Stimulated activated CD8-positive, alpha-beta memory T cell treated with anti-CD3 and anti-CD28 coated beads, Interleukin-15, amount 100 ng/mL, for 4 hours (primary cell): Measurements from ENCODE around the gene PPM1H.

ENCODE experiments used
- DNase-seq, 2 donors: peaks; one replicate each; pipeline ENCODE4 v3.0.0-alpha.2; 2020; ENCODE audit warnings: low read depth in 2 of 2

PPM1H gene

DNA sequence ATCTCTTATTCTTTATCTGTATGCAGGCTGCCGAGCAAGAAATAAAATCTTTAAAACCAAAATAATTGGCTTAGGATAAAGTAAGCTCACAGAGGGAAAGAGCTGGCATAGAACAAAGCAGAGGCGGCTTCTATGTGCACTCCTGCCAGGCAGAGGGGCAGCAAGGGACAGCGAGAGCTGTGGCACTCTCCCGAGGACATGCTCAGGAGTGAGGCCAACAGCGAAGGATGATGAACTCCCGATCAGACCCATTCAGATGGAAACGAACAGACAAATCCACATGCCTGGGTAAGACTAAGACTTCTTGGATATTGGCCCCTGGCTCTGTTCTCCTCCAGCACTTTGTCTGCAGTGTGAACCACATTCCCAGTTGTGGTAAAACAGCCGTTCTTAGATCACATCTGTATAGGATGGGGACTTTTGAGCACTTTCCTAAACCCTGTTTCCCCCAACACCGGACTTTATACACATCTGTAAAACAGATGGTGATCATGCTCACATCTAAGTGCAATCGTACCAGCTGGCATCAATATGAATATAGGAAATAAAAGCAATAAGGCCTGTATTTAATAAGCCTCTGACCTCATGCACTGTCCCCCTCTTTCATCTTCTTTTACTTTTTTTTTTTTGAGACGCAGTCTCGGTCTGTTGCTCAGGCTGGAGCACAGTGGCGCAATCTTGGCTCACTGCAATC, 134.1 kb downstream of the PPM1H start:
- DNase-seq, result no peak

DNA sequence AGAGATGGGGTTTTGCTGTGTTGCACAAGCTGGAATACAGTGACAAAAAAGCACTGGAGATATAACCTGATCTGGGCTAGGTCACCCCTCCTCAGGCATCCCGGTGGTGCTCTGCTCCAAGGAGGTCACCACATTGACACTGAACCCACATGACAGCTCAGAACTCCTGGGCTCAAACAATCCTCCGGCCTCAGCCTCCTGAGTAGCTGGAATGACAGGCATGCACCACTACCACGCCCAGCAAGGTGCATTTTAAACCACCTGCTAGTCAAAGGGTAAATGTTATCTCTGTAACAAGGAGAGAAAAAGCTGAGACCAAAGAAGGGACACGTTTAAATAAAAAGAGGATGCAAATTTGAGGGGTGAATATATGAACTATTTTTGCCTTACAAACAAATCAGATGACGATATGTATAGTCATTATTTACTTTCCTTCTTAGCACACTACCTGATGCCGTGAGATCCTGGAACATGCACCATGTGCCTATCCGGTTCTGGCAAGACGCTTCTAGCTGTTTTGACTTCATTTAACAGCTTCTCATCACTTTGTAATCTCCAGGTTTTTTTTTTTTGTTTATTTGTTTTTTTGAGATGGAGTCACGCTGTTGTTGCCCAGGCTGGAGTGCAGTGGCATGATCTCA, 135.1 kb downstream of the PPM1H start:
- no peak for DNase-seq

DNA sequence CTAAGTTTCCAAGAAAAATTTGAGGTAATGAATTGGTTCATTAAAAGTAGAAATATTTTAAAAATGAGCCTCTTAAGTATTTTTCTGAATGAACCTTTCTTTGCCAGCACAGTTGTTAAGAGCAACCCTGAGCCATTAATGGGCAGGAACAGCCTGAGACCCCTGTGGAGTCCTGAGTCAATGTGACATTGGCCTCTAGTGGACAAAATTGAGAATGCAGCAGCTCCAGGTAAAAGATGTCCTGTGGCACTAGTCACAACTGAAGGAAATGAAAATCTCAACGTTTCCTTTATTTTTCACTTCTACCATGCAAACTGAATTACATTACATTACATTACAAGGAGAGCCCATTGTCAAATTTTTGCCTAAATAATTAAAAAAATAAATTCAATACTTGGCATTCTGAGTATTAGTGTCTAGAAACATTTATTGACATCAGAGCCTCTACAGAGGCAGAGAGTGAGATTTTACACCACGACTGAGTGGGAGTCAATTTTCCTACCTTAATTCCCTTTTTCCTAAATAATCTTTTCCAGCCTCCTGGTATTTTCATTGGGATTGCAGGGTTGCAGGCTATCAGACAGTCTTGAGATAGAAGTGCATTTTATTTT, 135.7 kb downstream of the PPM1H start:
- peak in 1 of 2 donors; percentile 15 for DNase-seq

DNA sequence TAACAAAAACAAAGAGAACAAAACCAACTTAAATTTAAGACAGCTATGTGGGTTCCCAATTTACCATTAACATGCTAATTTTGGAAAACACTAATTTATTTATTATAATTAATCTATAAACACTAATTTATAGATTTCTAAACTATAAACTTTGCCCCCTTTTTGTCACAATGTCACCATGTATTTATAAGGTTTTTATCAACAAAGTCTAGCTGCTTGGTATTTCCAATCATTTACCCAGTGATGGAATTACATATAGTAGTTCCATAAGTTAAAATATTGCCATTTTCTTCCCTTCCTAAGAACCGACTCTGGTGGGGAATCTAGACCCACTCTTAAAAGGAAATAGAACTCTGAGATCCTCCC, 140.7 kb downstream of the PPM1H start:
- DNase-seq, result no peak

DNA sequence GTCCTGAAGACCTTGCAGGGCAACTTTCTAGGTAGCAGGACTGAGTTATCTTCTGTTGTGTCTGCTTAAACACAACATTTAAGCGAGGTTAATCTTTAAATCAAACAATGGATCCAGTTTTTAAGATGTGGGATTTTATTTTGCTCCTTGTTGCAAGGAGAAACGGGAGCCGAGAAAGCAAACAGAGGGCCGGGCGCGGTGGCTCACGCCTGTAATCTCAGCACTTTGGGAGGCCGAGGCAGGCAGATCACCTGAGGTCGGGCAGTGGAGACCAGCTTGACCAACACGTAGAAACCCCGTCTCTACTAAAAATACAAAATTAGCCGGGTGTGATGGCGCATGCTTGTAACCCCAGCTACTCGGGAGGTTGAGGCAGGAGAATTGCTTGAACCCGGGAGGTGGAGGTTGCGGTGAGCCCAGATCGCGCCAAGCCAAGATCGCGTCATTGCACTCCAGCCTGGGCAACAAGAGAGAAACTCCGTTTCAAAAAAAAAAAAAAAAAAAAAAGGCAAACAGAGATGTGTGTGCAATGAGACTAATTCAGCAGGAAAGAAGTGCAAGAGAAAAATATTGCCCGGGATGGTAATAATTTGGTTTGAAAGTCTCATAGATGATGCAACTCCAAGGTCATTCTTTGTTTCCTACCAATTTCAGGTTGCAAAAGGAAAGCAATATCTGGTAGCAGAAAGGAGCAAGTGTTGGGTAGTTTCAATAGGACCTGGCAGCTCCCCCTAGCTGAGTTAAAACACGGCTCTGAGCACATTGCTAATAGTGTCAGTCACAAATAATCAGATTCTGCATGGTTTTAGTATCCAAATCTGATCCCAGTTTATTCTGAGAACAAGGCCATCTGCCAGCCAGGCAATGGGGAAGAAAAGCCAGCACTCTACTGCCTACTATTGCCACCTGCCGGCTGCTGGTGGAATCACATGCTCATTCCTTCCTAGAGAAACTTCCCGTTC, 141.4 kb downstream of the PPM1H start:
- peak; percentile 30 to 34 for DNase-seq

DNA sequence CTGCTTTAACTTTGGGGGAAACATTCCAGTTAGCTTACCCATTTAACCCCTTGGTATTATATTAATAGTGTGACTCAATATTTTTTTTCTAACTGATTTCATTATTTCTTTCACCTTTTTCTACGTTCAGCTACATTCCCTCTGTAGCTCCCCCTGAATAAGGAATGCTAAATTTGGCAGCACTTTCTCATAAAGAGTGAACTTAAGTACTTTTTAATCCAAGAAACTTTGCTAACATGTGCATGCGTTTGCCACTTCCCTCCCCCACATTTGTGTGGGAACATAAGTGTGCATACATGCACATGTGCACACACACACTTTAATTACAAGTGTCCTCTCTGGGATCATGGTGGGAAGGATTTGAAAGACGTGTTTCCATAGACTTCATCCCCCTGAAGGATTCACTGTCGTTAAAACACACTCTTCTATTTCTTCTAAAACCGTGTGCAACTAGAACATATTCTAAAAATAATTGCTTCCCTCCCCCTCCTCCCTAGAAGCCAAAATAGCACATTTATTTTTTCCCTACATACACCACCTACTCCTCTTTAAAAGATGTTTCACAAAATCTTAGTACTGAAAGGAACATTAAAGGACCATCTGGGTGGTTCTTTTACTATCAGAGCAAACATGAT, 142.6 kb downstream of the PPM1H start:
- DNase-seq, result no peak

DNA sequence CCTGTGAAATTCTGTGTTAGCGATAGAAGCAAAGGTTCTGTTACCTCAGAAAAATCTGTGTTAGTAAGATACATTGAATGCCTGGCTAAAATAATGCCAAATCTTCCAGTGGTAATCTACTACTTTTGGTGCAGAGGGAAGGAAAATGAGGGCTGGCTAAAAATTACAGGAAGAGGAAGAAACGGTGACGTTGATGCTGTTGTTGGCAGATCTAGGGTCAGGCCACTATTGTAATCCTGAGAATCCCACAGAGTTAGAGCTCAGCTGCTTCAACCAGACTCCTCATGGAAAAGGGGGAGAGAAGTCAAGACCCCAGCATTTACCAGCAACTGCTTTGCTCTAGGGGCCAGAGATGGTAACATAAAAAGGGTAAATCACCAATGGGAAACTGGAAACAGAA, 145.1 kb downstream of the PPM1H start:
- no peak for DNase-seq

DNA sequence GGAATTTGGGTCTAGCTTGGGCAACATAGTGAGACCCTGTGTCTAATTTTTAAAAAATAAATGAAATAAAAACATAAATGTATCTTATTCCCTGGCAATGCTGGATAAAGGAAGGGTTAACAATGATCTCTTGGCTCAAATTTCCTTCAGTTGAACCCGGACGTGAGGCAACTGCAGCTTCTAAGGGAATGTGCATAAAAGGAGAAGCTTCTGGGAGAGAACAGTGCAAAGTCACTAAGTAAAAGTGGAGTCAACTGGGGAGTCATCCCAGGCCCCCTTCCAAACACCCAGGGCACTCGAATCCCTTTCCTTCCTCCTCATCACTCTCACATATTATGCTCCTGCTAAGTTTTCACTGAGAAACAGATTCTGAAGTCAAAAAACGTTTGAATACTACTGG, 147.3 kb downstream of the PPM1H start:
- DNase-seq, result no peak

DNA sequence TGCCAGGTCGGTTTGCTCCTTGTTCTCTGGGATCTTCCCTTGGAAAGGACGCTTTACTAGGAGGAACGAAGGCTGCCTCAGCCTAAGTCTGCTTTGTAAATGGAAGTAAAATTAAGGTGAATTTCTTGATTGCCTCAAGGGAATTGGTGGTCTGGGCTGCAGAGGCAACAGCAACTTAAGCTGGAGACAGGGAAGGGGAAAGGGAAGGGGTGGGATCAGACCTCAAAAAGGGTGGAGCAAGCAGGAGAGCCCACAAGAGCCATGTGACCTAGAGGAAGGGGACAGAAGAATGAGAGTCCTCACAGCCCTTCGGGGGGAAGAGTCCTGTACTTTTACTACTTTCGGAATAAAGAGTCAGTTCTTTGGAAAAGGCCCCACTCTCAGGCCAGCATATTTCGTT, 147.9 kb downstream of the PPM1H start:
- DNase-seq, result no peak

DNA sequence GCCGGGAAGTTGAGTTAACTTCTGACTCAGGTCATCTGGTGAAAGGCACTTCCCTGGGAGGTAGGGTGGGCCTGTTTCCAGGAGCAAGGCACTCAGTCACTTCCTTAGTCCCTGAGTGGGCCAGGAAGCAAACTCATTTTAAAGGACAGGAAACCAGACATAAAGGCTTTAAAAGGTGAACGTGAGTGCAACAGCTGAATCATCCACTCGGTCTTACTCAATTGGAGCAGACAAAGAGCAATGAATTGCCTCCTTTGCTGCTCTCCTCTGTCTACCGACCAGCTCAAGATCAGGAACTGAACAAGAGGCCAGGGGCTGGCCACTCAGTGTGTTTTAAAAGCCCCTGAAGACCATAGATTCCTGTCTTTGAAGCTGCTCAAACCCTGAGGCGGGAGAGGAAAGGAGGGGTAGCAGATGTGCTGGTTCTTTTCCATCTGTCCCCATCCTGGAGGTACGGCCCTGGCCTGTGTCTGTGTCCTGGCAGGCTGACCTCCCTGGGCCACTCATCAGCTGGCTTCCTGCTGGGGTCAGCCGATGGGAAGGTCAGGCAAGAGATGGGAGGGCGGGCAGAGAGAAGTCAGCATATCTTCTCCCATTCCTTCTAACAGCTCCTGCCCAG, 148.9 kb downstream of the PPM1H start:
- DNase-seq, result no peak

DNA sequence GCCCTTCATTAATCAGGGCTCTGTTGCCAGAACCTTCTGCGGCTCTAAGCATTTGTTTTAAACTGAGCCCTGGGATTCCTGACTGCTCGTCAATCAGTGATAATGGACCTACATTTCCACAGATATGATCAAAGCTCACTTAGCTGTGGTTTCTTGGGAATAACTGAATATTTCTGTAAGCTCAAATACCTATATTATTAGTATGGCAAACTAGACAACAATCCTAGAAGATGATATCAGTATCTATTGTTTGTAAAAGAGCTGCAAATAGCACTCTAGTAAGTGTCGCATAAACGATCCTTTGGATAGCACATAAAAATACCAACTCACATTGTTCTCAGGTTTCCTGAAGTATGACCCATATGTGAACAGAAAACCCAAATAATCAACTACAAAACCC, 150.4 kb downstream of the PPM1H start:
- no peak for DNase-seq

DNA sequence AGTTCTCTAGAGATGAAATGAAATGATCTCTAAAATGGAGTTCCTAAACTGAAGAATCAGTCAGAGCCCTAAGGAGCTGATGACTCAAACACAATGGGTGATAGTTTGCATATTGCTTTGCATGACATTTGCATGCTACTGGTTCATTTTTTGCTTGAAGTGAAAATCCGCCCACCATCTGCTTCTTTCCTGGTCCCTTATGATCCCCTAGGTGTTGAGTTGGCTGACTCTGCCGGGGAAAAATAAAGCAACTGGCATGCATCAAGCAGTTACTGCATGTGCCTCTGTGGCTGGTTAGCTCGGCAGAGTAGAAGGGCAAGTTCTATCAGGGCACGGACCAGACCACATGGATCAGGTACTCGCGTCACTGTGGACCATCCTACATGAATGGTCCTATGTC, 151.1 kb downstream of the PPM1H start:
- DNase-seq, result no peak

DNA sequence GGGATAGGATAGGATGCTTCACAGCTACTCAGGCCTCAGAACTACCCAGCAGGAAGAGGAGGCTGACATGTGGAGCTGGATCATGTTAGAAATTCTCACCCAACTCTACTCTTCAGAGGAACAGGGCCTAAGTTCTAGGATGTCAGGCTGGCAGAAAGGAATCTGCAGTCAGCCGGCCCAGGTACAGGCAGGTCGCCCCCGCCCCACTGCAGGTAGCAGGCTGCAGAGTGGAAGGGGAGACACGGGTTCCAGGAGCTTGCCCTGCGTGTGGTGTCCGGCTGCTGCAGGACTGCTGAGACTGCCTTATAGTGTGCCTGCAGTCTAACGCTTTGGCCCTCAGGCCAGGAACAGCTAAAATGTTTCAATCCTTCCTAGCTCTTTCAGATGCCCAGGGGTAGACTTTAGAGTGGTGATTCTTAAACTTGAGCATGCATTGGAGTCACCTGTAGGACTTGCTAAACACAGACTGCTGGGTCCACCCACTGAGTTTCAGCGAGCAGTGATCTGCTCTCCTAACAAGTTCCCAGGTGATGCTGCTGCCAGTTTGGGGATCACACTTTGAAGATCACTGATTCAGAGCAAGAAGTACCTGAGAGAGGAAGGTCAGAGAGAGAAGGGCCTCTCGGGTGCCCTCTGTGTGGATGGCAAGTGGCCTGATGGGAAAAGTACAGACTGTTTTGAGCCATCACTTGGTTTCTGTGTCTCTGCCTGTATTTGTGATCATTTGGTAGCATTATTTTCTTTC, 153.6 kb downstream of the PPM1H start:
- no peak for DNase-seq

DNA sequence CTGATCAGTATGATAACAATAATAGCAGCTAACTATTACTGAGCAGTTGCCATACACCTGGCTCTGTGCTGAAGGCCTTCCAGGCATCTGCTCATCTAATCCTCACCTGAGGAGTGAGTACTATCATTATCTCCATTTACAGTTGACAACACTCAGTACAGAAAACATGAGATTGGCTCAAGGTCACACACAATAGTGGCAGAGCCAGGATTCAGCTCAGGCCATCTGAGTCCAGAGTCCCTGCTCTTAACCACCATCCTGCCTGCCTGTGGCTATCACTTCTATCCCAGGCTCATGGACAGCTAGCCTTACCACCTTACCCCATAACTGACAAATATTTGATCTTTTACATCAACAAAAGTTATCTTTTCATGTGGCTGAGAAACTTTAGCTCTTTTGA, 155.5 kb downstream of the PPM1H start:
- DNase-seq, result no peak

DNA sequence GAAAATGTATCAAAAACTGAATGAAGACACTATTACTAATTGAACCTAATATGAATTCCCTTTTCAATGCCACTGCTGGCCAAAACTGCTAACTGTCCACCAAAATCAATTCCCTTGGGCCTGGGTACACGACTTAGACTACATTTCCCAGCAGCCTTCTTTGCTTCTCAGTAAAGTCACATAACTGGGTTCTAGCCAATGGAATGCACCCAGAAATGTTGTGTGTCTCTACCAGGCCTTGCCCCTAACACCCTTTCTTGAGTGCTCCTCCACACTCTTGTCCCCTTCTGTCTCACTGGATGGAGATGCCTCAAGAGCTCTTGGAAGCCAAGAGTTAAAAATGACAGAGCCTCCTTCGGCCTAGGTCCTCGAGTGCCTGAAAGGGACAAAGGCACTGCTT, 156.8 kb downstream of the PPM1H start:
- DNase-seq, result no peak

DNA sequence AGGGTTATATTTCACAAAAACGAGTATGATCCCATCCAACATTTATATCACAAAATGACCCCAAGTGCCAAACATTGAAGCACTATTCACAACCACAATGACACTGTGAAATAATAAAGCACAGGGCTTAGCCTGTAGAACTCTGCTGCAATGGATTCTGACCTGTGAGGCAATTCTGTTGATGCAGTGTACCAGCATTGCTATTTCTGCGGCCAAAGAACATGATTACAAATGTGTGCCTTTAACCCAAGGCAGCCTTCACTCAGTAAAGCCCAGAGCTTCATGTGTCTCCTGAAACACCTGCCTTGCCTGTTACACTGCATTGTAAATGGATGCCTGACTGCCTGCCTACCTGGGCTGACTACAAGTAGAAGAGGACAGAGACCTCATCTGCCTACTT, 158.0 kb downstream of the PPM1H start:
- no peak for DNase-seq

DNA sequence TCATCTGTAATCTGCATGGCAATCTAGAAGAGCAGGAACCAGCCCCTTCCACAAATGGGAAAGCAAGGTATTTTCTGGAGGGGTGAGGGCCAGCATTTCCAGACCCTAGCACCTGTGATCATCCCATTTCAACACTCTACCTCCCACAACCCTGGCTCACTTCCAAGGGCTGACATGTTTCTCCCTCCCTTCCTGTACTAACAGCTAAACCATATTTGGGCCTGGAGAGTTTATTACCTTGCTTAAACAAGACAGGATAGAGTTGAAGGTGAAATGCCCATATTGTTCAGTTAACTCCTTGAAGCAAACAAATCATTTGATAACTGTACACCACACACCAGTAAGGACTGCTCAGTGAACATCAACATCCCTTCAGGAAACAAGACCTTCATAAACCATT, 158.4 kb downstream of the PPM1H start:
- DNase-seq, result no peak

DNA sequence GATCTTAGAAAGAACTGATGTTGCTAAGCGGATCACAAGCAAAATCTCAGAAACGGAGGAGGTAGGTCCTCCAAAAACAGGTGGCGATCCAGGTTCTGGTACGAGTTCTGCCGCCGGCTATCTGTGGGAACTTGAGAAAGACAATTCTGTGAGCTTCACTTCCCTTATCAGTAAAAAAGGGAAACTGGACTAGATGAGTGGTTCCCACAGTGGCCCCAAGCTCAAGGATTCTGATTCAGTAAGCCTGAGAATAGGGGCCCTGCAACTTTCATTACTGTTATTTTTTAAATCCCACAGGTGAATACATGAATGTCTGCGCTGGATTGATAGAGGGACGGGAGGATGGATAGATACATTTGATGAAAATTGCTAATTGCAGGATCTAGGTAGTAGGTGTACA, 160.2 kb downstream of the PPM1H start:
- DNase-seq, result no peak

DNA sequence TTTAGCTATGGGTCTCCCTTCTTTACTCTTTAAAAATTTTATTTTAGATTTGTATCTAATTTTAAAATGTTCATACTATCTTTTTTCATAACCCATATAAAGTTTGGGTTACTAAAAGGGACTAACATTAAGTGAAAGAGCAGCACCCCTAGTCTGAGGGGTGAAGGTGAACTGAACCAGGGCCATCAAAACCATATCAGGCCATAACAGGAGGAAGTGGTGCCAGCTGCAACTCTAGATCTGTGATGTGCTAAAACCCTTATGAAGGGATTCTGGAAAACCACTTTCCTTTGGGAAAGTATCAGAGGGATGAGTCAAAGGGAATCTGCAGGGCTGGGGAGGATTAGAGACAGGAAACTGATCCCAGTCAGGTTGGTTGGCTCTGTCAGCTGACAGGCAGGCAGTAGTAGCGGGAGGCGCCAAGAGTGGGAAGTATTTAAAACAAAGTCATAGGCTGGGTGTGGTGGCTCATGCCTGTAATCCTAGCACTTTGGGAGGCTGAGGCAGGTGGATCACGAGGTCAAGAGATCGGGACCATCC, 162.5 kb downstream of the PPM1H start:
- no peak for DNase-seq

DNA sequence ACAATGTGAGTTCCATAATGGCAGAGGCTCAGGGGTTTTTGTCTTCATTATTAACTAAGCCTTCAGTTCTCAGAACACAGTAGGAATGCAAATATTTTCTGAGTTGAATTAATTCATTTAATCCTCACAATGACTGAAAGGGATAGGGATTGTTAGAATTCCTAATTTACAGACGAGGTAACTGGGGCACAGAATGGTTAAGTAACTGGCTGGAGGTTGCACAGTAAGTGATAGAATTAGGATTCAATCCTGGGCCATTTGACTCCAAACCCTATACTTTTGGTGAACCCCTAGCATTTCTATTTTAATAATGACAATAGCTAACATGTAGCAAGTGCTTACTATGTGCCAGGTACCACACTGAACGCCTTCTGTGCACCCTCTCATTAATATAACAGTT, 163.1 kb downstream of the PPM1H start:
- no peak for DNase-seq
